A204.1 (cell line): ENCODE measurements around the gene SAP30.

Experiments used
- FAIRE-seq: peaks from 2 replicates; lab custom pipeline; 2012; peaks lifted over from hg19 to GRCh38; lab: Jason Lieb, UNC

SAP30 gene

GRCh38 chr4:173415885-173416653 lies 45.3 kb downstream of the SAP30 start:
- no peak for FAIRE-seq

DNA sequence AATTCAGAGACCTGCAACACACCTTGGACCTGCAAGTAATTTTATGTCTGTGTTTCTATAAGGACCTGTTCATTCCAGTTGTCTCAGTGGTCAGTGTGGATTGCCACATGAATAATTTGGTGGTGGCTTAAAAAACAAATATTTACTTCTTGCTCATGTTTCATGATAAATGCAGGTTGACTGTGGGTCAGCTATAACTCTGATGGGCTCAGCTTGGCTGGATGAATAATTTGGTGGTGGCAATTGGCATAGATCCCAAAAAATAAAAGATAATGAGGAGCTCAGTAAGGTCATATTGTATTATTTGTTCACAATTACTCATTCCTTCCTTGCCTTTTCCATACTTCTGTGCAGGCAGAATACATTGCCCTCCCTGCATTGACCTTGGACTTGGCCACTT lies 47.1 kb downstream of the SAP30 start:
- FAIRE-seq = no peak

- FAIRE-seq = no peak
Measured at GRCh38 chr4:173418639-173419038, 47.9 kb downstream of the SAP30 start.

DNA sequence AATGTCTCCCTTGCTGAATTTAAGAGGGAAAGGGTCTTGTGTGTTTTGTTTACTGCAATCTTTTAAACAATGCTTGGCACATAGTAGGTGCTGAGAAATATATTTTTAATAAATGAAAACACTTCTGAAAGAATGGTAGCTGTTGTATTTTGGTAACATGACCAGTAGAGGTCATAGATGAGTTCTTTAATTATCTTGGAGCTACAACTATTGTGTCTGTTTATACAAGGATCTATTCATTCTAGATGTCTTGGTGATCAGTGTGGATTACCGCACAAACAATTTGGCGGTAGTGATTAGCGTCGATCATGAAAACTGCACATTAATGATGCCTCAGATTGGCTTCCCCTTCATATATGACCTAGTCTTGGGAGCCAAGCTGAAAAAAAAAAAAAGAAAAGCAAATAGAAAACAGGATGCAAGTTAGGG lies 49.6 kb downstream of the SAP30 start:
- FAIRE-seq = peak; percentile 74

- FAIRE-seq = no peak
Measured at GRCh38 chr4:173420801-173421200, 50.0 kb downstream of the SAP30 start.

GRCh38 chr4:173424899-173425805 lies 54.4 kb downstream of the SAP30 start:
- no peak for FAIRE-seq

DNA sequence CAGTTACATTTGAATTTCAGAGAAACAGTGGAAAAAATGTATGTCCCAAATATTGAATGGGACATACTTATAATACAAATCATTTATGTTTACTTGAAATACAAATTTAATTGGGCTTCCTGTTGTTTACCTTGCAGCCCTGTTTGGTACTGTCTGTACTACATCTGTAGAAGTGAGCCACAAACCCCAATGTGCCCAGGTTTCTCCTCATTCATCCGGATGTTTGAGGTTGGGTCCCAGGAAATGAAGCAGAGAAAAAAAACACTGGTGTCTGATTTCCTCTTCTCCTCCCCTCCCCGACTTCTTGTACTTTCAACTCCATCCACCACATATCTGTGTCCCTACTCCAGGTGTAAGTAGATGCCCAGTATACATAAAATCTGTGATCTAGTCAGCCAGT lies 55.3 kb downstream of the SAP30 start:
- FAIRE-seq = no peak
